PC-3 (cell line): Measurements from ENCODE around the gene ZNF628. TPM values are rescaled to one million over a fixed set of nuclear protein-coding genes. Genes with fewer than 3 reads are reported as not detected.

Experiments
- ATAC-seq: fragments of 200-7000 bp; cut with Tn5 transposase; 2 replicates; pipeline ENCODE4 v1.9.1; 2020; ENCODE audit warnings: mild to moderate bottlenecking, moderate library complexity
- BruUV-seq: library from RNA; stranded (reverse); fragments of 400-500 nt; replicated peaks from 2 replicates; lab custom pipeline; 2021; lab: Mats Ljungman, UMichigan
- CTCF ChIA-PET: fragments of 300-600 bp; sonication (Branson Sonifier 250); formaldehyde crosslinking; loops from one replicate; lab custom pipeline; 2022; ENCODE audit warnings: antibody characterized with exemption; lab: Charles Lee
- POLR2A ChIA-PET: fragments of 300-600 bp; sonication (Branson Sonifier 250); formaldehyde crosslinking; loops from one replicate; lab custom pipeline; 2022; ENCODE audit warnings: antibody characterized with exemption; ENCODE audit not compliant: unreplicated experiment; lab: Charles Lee
- DNase-seq: peaks from one replicate; pipeline ENCODE4 v3.0.0-alpha.2; 2015
- H2AFZ ChIP-seq: fragments of 300-600 bp; sonication (generic); 2 replicates; pipeline ENCODE4 v1.6.0; 2016; ENCODE audit warnings: antibody characterized with exemption, low read length
- H3F3A ChIP-seq: fragments of 300-600 bp; sonication (generic); one replicate; pipeline ENCODE4 v1.6.0; 2017; ENCODE audit warnings: antibody characterized with exemption, low read length, control low read depth, mild to moderate bottlenecking; ENCODE audit not compliant: unreplicated experiment
- H3K27ac ChIP-seq: fragments of 300-600 bp; sonication (generic); 2 replicates; pipeline ENCODE4 v1.5.1; 2016; ENCODE audit warnings: mild to moderate bottlenecking, low read length
- H3K27me3 ChIP-seq: fragments of 300-600 bp; sonication (generic); 2 replicates; pipeline ENCODE4 v1.6.1; 2016; ENCODE audit warnings: low read length, mixed read lengths
- H3K36me3 ChIP-seq: fragments of 300-600 bp; sonication (generic); 2 replicates; pipeline ENCODE4 v1.6.1; 2016; ENCODE audit warnings: low read depth, mixed run types, low read length, mixed read lengths
- H3K4me1 ChIP-seq: fragments of 300-600 bp; sonication (generic); 2 replicates; pipeline ENCODE4 v1.5.1; 2016; ENCODE audit warnings: low read length; ENCODE audit not compliant: insufficient read depth
- H3K4me2 ChIP-seq: fragments of 300-600 bp; sonication (generic); 2 replicates; pipeline ENCODE4 v1.6.0; 2016; ENCODE audit warnings: low read length
- H3K4me3 ChIP-seq: fragments of 300-600 bp; sonication (generic); 2 replicates; pipeline ENCODE4 v1.5.1; 2016; ENCODE audit warnings: mild to moderate bottlenecking, low read length, mixed read lengths
- H3K79me2 ChIP-seq: fragments of 300-600 bp; sonication (generic); 2 replicates; pipeline ENCODE4 v1.6.1; 2017; ENCODE audit warnings: low read length, mixed read lengths
- H3K9ac ChIP-seq: fragments of 300-600 bp; sonication (generic); 2 replicates; pipeline ENCODE4 v1.6.0; 2016; ENCODE audit warnings: mild to moderate bottlenecking, low read length
- H3K9me2 ChIP-seq: fragments of 300-600 bp; sonication (generic); replicated peaks from 2 replicates; pipeline ENCODE4 v1.6.1; 2016; ENCODE audit warnings: mixed run types, low read length, mixed read lengths
- H3K9me3 ChIP-seq: fragments of 300-600 bp; sonication (generic); 2 replicates; pipeline ENCODE4 v1.6.1; 2016; ENCODE audit warnings: low read length, mixed read lengths
- H4K20me1 ChIP-seq: fragments of 300-600 bp; sonication (generic); 2 replicates; pipeline ENCODE4 v1.6.1; 2016; ENCODE audit warnings: low read length, mixed read lengths
- CTCF ChIP-seq: fragments of 300-600 bp; sonication (generic); conservative IDR thresholded peaks from 2 replicates; pipeline ENCODE4 v1.5.1; 2017; ENCODE audit warnings: antibody characterized with exemption, low read depth, mild to moderate bottlenecking, low read length
- EZH2 ChIP-seq: fragments of 300-600 bp; sonication (generic); IDR thresholded peaks from one replicate; pipeline ENCODE4 v1.6.1; 2017; ENCODE audit warnings: antibody characterized with exemption, mild to moderate bottlenecking, low read length; ENCODE audit not compliant: unreplicated experiment
- EZH2phosphoT487 ChIP-seq: fragments of 300-600 bp; sonication (generic); IDR thresholded peaks from 2 replicates; pipeline ENCODE4 v1.6.1; 2018; ENCODE audit warnings: mild to moderate bottlenecking, antibody characterized with exemption, low read length, borderline replicate concordance
- intact Hi-C: fragments of 100-400 bp; cut with micrococcal nuclease; formaldehyde crosslinking; loops from 2 replicates; pipeline ENCODE4 v1.9.0; 2023
- total RNA-seq: library from RNA; depleted of rRNA; stranded (reverse); fragments of >200 nt; gene quantifications from 2 replicates; pipeline ENCODE4 v1.2.3, GENCODE V29; 2014

Gene ZNF628
- total RNA-seq, 1 experiment from 2014 or later, result 11.8 TPM

- Histone ChIP-seq H3F3A (no peaks in the 10 kb centered on the region), H3K4me2 (0 out of 2 replicates have a peak overlapping the region, but pooled peaks have one; percentile 93), H3K4me1 (peaks cover 13% of the 10 kb centered on the region), H3K9me2 (no peaks in the 10 kb centered on the region), H3K27ac (no peak overlapping the region), H3K27me3 (no peaks in the 10 kb centered on the region), H3K9me3 (no peaks in the 10 kb centered on the region), H2AFZ (no peak overlapping the region), H3K9ac (no peak overlapping the region), H3K4me3 (no peak overlapping the region), H4K20me1 (peaks cover 6% of the 10 kb centered on the region; the same call in 1 of the 2 replicates), H3K36me3 (no peaks in the 10 kb centered on the region), H3K79me2 (peaks cover 27% of the 10 kb centered on the region)
- ChIA-PET POLR2A (no interaction called here), CTCF (no interaction called here)
- TF ChIP-seq CTCF (no peak), EZH2phosphoT487 (no peak), EZH2 (no peak)
- ATAC-seq (no peak), DNase-seq (no peak)
- intact Hi-C loops, result loop anchor here (5.0 kb wide), 1 partner anchor 170 kb away; no protein-coding TSS in a partner anchor
- BruUV-seq, result no TSS peak
These were observed 13.7 kb upstream of the ZNF628 start for GRCh38 chr19:55462722-55463121.

GRCh38 chr19:55463583-55464031 is 12.8 kb upstream of the ZNF628 start:
- no peaks in the 10 kb centered on the region for H3K36me3 ChIP-seq
- no peak overlapping the region for H3K9ac ChIP-seq
- no TSS peak for BruUV-seq
- intact Hi-C loops, result loop anchor here (5.0 kb wide), 1 partner anchor 169 kb away; no protein-coding TSS in a partner anchor
- TF ChIP-seq EZH2phosphoT487, result no peak
- no peak overlapping the region for H3K4me2 ChIP-seq
- H2AFZ ChIP-seq, result no peak overlapping the region
- H3F3A ChIP-seq, result no peaks in the 10 kb centered on the region
- ATAC-seq (no peak), DNase-seq (no peak)
- H4K20me1 ChIP-seq, result peaks cover 6% of the 10 kb centered on the region; the same call in 1 of the 2 replicates
- POLR2A ChIA-PET, result no interaction called here
- H3K4me1 ChIP-seq, result peaks cover 19% of the 10 kb centered on the region
- no peaks in the 10 kb centered on the region for H3K27me3 ChIP-seq
- CTCF ChIA-PET, result no interaction called here
- H3K79me2 ChIP-seq, result peaks cover 27% of the 10 kb centered on the region
- no peak overlapping the region for H3K27ac ChIP-seq
- H3K9me2 ChIP-seq, result no peaks in the 10 kb centered on the region
- H3K9me3 ChIP-seq, result no peaks in the 10 kb centered on the region
- no peak overlapping the region for H3K4me3 ChIP-seq

GRCh38 chr19:55464039-55464661 is 12.3 kb upstream of the ZNF628 start:
- Histone ChIP-seq H4K20me1 (peaks cover 6% of the 10 kb centered on the region; the same call in 1 of the 2 replicates), H3K9ac (no peak overlapping the region), H3K27ac (no peak overlapping the region), H3K9me2 (no peaks in the 10 kb centered on the region), H3K27me3 (no peaks in the 10 kb centered on the region), H2AFZ (no peak overlapping the region), H3K36me3 (no peaks in the 10 kb centered on the region), H3K4me2 (no peak overlapping the region), H3K9me3 (no peaks in the 10 kb centered on the region), H3F3A (no peaks in the 10 kb centered on the region), H3K4me1 (peaks cover 19% of the 10 kb centered on the region), H3K4me3 (no peak overlapping the region), H3K79me2 (peaks cover 23% of the 10 kb centered on the region)
- ATAC-seq (no peak), DNase-seq (no peak)
- CTCF ChIA-PET, result no interaction called here
- intact Hi-C loops, result loop anchor here (5.0 kb wide), 1 partner anchor 168 kb away; no protein-coding TSS in a partner anchor
- POLR2A ChIA-PET, result no interaction called here
- TF ChIP-seq EZH2phosphoT487, result no peak
- no peak for TF ChIP-seq CTCF
- TF ChIP-seq EZH2, result no peak
- BruUV-seq, result no TSS peak
